Calu3 (cell line): ENCODE measurements around the gene TCTA. TPM values are rescaled to one million over a fixed set of nuclear protein-coding genes. Genes with fewer than 3 reads are reported as not detected.

ENCODE experiments used
- BruUV-seq: library from RNA; stranded (reverse); fragments of 400-500 nt; replicated peaks from 2 replicates; lab custom pipeline; 2021; lab: Mats Ljungman, UMichigan
- CTCF ChIA-PET: fragments of 300-600 bp; sonication (Branson Sonifier 250); formaldehyde crosslinking; loops from one replicate; lab custom pipeline; 2022; ENCODE audit warnings: antibody characterized with exemption; lab: Charles Lee
- DNase-seq: peaks from one replicate; pipeline ENCODE4 v3.0.0; 2022
- H3K27ac Mint-ChIP-seq: one replicate; pipeline ENCODE4 v1.8.0; 2022; ENCODE audit warnings: mixed read lengths; ENCODE audit not compliant: unreplicated experiment
- H3K27me3 Mint-ChIP-seq: one replicate; pipeline ENCODE4 v1.8.0; 2022; ENCODE audit warnings: mixed read lengths; ENCODE audit not compliant: unreplicated experiment
- H3K36me3 Mint-ChIP-seq: one replicate; pipeline ENCODE4 v1.8.0; 2022; ENCODE audit warnings: mild to moderate bottlenecking, moderate library complexity, mixed read lengths; ENCODE audit not compliant: insufficient read depth, unreplicated experiment
- H3K4me1 Mint-ChIP-seq: one replicate; pipeline ENCODE4 v1.8.0; 2022; ENCODE audit warnings: mild to moderate bottlenecking, low read depth, mixed read lengths; ENCODE audit not compliant: unreplicated experiment
- H3K4me3 Mint-ChIP-seq: one replicate; pipeline ENCODE4 v1.8.0; 2022; ENCODE audit warnings: mild to moderate bottlenecking, low read depth, moderate library complexity, mixed read lengths; ENCODE audit not compliant: unreplicated experiment
- H3K9me3 Mint-ChIP-seq: one replicate; pipeline ENCODE4 v1.8.0; 2022; ENCODE audit warnings: low read depth, mixed read lengths; ENCODE audit not compliant: unreplicated experiment
- CTCF ChIP-seq: fragments of 200-600 bp; IDR thresholded peaks from one replicate; pipeline ENCODE4 v1.8.0; 2022; ENCODE audit warnings: antibody characterized with exemption; ENCODE audit not compliant: unreplicated experiment
- intact Hi-C: fragments of 100-400 bp; cut with micrococcal nuclease; formaldehyde crosslinking; loops from one replicate; pipeline ENCODE4 v1.10.0; 2022; ENCODE audit not compliant: unreplicated experiment
- total RNA-seq: library from RNA; stranded (reverse); gene quantifications from 2 replicates; pipeline ENCODE4 v1.2.3, GENCODE V29; 2022

TCTA gene
- total RNA-seq, 1 experiment from 2014 or later, result 35.6 TPM

DNA sequence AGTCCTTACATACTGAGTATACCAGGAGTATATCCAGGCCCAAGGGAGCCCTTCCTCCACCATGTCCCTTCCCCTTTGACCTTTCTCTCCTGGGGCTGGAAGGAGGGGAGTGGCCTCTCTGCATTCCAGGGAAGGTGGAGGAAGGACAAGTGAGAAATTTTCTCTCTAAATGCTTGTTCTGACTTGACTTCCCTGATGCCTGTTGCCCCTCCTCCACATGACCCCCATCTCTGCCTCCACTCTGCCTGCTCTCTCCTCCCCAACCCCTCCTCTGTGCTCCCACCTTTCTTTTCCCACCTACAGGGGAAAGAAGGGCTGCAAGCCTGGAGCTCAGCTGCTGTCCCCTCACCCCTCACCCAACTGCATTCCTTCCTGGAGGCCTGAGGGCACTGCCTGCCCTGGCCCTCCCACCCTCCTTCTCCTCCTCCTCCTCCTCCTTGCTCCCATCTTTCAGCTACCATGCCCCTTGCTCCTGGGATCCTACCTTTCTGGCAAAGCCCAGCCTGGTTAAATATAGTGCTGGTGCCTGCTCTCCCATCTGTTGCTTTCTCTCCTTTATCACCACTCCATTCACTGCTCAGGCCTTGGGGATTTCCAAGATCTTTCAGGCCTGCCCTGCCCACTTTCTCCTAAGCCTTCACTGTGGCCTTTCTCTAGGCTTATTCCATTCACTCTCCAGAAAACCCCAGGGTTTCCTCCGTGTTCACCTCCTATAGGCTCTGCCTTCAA lies 49.4 kb downstream of the TCTA start:
- no peaks in the 10 kb centered on the region for H3K27me3 Mint-ChIP-seq
- peak overlapping the region; percentile 53 for H3K27ac Mint-ChIP-seq
- no peaks in the 10 kb centered on the region for H3K9me3 Mint-ChIP-seq
- intact Hi-C loops, result no loop called here
- H3K4me3 Mint-ChIP-seq, result peak overlapping the region; percentile 37
- TF ChIP-seq CTCF, result no peak
- BruUV-seq, result no TSS peak
- DNase-seq, result peak; percentile 61
- CTCF ChIA-PET, result interaction anchor here (0.6 to 1.3 kb wide), 3 partner anchors 16 to 183 kb away, joined by 3 to 7 read pairs (median 5); no protein-coding TSS in a partner anchor
- H3K4me1 Mint-ChIP-seq, result peaks cover 21% of the 10 kb centered on the region
- H3K36me3 Mint-ChIP-seq, result peaks cover 13% of the 10 kb centered on the region

GRCh38 chr3:49462222-49462621 lies 50.0 kb downstream of the TCTA start:
- intact Hi-C loops, result no loop called here
- peaks cover 13% of the 10 kb centered on the region for H3K36me3 Mint-ChIP-seq
- no peak for DNase-seq
- CTCF ChIA-PET, result interaction anchor here (0.6 to 1.3 kb wide), 5 partner anchors 14 to 1165 kb away, joined by 3 to 7 read pairs (median 3); no protein-coding TSS in a partner anchor
- no peaks in the 10 kb centered on the region for H3K27me3 Mint-ChIP-seq
- H3K4me1 Mint-ChIP-seq, result peaks cover 21% of the 10 kb centered on the region
- no peak for TF ChIP-seq CTCF
- no peaks in the 10 kb centered on the region for H3K9me3 Mint-ChIP-seq
- peak overlapping the region; percentile 37 for H3K4me3 Mint-ChIP-seq
- peak overlapping the region; percentile 53 for H3K27ac Mint-ChIP-seq
- no TSS peak for BruUV-seq

DNA sequence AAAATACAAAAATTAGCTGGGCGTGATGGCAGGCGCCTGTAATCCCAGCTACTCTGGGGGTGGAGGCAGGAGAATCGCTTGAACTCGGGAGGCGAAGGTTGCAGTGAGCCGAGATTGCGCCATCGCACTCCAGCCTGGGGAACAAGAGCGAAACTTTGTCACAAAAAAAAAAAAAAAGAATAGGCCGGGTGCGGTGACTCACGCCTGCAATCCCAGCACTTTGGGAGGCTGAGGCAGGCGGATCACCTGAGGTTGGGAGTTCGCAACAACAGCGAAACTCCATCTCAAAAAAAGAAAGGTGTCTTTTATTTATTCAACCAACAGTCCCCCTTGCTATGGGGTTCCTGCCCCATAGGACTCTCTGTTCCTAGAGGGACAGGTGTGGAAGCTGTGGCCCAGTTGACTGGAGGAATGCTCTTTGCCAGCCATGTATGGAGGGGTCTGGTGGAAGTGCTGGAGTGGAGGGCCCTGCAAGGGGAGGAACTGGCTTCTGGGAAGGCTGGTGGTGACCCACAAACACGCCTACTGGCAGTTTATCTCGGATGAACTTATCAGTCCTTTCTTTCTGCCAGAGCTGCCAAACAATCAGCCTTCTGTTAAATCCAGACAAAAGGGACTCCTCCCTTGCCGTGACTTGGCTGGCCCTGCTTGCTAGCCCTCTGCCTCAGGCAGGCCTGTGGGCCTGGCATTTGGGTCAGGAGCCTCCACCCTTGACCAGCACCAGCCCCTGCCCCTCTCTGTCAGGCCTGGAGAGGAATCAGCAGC lies 53.2 kb downstream of the TCTA start:
- TF ChIP-seq CTCF, result no peak
- no peaks in the 10 kb centered on the region for H3K9me3 Mint-ChIP-seq
- peak overlapping the region; percentile 89 for H3K27ac Mint-ChIP-seq
- H3K4me3 Mint-ChIP-seq, result no peak overlapping the region
- CTCF ChIA-PET, result interaction anchor here (0.6 to 0.8 kb wide), 3 partner anchors 11 to 276 kb away, joined by 3 to 12 read pairs (median 8); no protein-coding TSS in a partner anchor
- H3K27me3 Mint-ChIP-seq, result no peaks in the 10 kb centered on the region
- peaks cover 20% of the 10 kb centered on the region for H3K4me1 Mint-ChIP-seq
- no TSS peak for BruUV-seq
- DNase-seq, result peak; percentile 72
- intact Hi-C loops, result loop anchor here (5.0 kb wide), 1 partner anchor 207 kb away; the partner anchor contains the start of gene APEH
- H3K36me3 Mint-ChIP-seq, result peaks cover 29% of the 10 kb centered on the region

Other genes starting within 250 kb of the TCTA start
- 19.2 and 20.2 TPM in 2 replicates for gene CCDC71, start 246.1 kb upstream of the TCTA start, total RNA-seq
- 5.4 and 7.1 TPM in 2 replicates for gene KLHDC8B, start 240.8 kb upstream of the TCTA start, total RNA-seq
- 6.7 and 8.8 TPM in 2 replicates for gene C3orf62, start 135.2 kb upstream of the TCTA start, total RNA-seq
- 40.0 and 43.5 TPM in 2 replicates for gene USP4, start 72.4 kb upstream of the TCTA start, total RNA-seq
- 143 and 151 TPM in 2 replicates for gene GPX1, start 54.1 kb upstream of the TCTA start, total RNA-seq
- 313 and 352 TPM in 2 replicates for gene RHOA, start 447 bp upstream of the TCTA start, total RNA-seq
- gene AMT, start 10.1 kb downstream of the TCTA start, total RNA-seq, result 8.5 and 9.7 TPM in 2 replicates
- 14.2 and 15.8 TPM in 2 replicates for gene NICN1, start 16.9 kb downstream of the TCTA start, total RNA-seq
- gene DAG1, start 57.8 kb downstream of the TCTA start, total RNA-seq, result 164 and 226 TPM in 2 replicates
- 0.71 and 0.92 TPM in 2 replicates for gene BSN, start 142.1 kb downstream of the TCTA start, total RNA-seq